Activated CD4-positive, CD25-positive, alpha-beta regulatory T cell treated with anti-CD3 and anti-CD28 coated beads, Interleukin-2, amount 50 U/mL, for 72 hours (primary cell): ENCODE data around the gene TCF3.
A peak's percentile ranks its signal among the peaks of the same experiment; 100 is the strongest.

Experiments
- DNase-seq: peaks from one replicate; pipeline ENCODE4 v3.0.0; 2021

The TCF3 gene

DNA sequence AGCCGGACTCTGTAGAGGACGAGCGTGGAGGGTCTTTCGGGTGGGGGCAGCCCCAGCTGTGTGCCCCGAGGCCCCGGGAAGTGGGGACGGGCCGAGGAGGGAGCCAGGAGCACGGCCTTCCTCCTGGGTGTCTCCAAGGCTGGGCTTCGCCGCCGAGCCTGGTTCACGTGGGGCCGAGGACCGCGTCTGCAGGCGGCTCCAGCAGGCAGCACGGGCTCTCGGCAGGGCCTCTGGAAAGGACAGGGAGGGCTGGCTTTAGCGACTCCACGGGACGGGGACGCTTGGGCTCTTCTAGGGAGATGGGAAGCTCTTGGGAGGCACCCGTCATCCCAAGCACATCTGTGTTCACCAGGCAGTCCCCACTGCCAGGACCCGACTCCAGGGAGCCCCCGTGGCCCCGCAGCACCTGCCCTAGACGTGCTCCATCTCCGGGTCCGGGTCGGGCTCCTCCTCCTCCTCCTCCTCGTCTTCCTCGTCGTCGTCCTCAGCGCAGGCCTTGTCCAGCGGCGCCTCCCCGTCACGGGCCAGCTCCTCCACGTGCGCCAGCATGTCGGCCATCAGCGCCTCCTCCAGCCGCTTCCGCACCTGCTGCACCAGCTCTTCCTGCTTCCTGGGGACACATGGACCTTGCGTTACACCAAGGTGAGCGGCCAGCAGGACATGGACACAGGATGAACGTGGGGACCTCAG lies 74.3 kb downstream of the TCF3 start:
- no peak for DNase-seq

DNA sequence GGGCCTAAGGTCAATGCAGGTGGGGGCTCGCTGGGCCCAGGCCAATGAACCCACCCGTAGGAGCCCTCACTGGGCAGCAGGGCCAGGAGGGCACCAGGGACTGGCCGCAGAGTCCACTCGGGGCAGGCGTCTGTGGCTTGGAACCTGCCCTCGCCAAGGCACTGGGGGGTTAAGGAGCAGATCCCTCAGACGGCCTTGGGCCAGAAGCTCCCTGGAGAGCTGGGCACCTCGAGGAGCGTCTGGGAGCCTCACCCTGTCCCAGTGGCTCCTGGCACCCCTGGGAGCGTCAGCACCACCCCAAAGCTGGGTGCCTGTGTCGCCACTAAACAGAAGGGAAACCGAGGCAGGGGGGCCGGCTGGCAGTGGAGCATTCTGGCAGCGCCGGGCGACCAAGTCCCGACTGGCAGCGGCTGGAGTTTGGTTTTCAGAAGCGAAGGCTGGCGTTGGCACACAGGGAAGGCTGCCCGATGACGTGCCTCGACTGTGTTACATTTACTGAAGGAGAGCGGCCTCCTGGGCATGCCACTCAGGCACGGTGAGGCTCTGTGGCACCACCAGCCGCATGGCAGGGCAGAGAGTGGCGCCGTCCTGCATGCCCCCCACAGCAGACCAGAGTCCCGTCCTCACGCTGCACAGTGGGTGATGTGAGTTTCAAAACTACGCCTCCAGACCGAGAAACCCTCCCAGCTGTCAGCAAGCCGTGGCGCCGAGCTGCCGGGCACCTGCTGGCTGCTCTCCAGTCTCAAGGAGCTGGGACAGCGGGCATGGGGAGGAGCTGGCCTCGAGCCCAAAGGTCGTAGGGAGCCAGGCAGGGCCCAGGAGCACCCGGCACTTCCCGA lies 75.1 kb downstream of the TCF3 start:
- no peak for DNase-seq

DNA sequence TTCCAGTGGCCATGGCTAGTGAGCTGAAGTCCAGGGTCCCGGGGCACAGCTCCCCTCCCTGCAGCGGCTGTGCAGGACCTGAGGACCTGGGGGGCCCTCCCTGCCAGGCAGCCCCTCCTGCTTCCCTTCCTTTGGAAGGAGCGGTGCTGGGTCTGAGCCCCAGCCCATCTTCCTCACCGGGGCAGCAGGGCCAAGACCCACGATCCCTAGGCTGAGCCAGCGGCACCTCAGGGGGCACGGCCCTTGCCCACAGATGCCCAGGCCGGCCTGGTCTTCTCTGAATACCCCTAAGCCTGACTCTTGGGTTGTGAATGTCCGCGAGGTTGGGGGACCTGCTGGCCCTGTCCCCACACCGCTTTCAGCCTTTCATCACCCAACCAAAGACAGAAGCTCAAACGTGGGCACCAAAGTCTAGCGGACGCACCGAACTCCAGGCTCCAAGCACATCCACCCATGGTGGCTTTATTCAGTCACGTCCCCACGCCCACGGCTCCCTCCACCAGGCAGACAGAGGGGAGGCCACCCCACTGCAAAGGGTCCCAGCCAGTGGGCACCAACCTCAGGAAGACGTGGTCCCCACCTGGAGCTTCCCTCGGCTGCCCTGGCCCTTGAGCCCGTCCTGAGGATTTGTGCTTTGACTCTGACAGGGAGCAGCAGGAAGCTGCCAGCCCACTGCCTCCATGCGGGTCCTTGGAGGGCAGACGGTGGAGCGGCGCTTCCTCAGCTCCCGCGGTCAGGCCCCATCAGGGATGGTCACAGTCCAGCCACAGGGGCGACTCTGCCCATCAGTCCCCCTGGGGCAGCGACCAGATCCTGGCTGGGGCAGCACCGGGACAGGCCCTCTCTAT lies 75.9 kb downstream of the TCF3 start:
- DNase-seq, result no peak

DNA sequence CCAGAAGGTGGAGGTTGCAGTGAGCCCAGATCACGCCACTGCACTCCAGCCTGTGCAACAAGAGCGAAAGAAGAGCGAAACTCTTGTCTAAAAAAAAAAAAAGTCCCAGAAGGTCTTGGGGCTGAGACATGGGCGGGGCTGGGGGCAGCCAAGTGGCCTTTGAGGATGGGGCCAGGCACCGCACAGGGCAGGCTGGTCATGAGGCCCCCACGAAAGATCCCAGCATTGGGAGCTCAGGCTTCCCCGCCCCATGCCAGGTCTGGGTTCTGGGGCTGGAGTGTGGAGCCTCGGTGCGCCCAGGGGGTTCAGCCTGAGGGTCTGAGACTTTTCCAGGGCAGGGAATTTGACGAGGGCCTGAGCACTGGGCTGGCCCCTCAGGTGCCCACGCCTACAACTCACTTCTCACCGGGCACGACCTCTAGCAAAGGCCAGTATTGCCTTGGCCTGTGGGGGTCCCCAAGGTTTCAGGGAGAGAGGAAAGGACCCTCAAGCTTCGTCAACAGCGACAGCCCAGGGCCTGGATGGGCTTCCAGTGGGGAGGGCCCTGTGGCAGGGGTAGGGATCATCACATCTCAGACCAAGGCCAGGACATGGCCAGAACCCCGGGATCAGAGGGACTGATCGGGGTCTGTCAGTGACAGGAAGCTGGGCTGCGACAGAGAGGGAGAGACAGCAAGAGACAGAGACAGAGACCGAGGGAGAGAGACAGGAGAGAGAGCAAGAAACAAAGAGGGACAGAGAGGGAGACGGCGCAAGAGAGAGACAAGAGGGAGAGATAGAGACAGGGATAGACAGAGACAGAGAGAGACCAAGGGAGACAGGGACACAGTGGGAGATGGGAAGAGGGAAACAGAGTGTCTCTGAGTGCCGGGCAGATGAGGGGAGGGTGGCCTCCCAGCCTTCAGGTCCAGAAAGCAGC lies 76.8 kb downstream of the TCF3 start:
- DNase-seq, result no peak

DNA sequence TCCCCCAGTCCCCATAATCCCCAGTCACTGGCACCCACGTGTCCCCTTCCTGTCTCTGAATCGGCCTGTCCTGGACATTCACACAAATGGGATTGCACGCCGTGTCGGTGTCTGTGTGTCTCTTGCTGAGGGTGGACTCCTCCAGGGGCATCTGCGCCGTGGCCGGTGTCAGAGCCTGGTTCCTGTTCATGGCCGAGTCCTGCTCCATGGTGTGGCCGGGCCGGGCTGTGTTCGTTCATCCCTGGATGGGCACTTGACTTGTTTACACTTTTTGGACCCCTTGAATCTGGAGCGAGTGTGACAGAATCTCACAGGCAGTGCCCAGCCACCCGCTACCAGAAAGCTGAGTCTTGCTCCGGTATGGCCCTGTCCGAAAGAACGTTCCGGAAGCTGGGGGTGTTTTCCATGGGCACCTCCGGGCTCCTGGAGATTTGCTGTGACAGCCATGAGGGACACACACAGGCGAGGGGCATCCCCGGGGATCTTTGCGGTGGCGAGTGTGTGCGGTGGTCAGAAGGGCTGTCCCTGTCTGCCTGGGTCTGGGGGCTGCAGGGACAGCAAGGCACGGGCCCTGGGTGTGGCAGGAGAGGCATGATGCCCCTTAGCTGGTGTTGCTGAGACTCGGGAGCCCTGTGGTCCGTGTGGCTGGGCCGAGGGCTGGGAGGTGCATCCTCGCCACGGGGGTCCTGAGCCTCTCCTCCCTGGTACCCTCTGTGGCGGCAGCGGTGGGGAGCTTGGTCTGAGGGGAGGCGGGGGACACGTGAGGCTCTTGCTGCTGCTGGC lies 77.9 kb downstream of the TCF3 start:
- no peak for DNase-seq

DNA sequence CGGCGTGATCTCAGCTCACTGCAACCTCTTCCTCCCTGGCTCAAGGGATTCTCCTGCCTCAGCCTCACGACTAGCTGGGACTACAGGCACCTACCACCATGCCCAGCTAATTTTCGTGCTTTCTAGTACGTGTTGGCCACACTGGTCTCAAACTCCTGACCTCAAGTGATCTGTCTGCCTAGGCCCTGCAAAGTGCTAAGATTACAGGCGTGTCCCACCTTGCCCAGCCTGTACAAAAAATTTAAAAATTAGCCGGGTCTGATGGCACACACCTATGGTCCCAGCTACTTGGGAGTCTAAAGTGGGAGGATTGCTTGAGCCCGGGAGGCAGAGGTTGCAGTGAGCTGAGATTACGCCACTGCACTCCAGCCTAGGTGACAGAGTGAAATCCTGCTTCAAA lies 79.6 kb downstream of the TCF3 start:
- DNase-seq, result no peak

DNA sequence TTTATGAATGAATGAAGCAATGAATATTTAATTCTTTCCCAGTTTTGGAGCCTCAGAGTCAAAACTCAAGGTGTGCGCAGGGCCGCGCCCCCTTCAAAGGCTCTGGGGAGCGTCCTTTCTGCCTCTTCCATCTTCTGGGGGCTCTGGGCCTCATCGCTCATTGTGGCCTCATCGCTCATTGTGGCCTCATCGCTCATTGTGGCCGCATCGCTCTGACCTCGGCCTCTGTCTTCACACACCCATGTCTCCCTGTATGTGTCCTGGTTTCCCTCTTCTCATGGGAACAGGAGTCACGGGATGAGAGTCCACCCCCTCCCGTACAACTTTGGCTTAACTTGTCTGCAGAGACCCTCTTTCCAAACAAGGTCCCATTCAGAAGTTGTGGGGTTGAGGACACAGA lies 81.1 kb downstream of the TCF3 start:
- DNase-seq, result no peak

DNA sequence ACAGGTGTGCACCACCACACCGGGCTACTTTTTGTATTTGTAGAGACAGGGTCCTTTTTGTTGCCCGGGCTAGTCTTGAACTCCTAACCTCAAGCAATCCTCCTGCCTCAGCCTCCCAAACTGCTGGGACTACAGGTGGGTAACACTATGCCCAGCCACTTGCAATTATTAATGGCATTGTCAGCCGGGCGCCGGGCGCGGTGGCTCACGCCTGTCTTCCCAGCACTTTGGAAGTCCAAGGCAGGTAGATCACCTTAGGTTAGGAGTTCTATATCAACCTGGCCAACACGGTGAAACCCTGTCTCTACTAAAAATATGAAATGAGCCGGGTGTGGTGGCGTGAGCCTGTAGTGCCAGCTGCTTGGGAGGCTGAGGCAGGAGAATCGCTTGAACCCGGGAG lies 81.6 kb downstream of the TCF3 start:
- DNase-seq, result no peak

DNA sequence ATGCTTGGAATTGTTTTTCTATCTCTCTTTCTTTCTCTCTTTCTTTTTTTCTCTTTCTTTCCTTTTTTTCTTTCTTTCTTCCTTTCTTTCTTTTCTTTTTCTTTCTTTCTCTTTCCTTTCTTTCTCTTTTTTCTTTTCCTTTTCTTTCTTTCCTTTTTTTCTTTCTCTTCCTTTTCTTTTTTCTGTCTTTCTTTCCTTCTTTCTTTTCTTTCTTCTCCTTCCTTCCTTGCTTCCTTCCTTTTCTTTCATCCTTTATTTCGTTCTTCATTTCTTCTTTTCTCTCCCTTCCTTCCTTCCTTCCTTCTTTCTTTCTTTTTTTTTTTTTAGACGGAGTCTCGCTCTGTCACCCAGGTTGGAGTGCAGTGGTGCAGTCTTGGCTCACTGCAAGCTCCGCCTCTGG lies 82.4 kb downstream of the TCF3 start:
- no peak for DNase-seq

DNA sequence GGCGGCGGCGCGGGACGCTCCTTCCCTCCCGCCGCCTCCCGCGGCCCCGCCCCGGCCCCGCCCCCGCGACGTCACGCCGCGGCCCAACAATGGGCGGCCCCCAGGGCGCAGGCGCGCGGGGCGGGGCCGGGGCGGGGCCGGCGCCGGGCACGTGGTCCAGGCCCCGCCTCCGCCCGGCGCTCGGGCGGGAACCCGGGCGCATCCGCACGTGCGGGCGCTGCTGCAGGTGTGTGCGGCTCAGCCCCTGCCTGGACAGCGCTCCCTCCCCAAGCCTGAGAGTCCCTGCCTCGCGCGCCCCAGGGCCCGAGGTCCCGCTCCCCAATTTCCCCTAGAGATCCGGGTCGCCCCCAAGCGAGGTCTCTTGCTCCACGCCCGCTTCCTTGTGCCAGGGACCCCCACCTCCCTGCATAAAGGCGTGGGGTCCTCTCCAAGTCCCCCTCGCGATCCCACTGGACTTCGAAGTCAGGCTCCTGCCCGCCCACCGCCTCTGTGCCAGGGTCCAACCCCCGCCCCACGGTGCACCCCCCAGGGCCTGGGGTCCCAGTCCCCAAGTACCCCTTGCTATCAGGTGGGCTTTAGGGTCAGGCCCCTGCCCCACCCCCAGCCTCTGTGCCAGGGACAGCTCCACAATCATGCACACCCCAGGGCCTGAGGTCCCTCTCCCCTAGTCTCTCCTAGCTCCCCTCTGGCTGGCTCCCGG lies 83.9 kb downstream of the TCF3 start, which contains the start of gene MEX3D:
MEX3D (minus strand) TSS at position 6 of the 700 bp plus-strand sequence. CDS start 267 bp downstream, outside the sequence.
- DNase-seq, result peak; percentile 80

DNA sequence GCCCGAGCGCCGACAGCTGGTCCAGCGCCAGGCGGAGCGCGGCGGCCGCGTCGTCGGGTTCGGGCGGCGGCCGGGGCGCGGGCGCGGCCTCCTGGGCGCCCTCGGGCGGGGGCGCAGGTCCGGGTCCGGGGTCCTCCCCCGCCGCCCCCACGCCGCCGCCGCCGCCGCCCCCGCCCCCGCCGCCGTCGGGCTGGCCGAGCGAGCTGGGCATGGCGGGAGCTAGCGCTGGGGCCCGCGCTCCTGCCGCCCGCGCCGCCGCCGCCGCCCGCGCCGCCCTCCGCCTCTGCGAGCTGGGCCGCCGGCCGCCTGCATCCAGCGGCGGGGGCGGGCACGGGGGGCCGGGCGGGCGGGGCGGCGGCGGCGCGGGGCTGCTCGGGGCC lies 84.6 kb downstream of the TCF3 start:
- no peak for DNase-seq

DNA sequence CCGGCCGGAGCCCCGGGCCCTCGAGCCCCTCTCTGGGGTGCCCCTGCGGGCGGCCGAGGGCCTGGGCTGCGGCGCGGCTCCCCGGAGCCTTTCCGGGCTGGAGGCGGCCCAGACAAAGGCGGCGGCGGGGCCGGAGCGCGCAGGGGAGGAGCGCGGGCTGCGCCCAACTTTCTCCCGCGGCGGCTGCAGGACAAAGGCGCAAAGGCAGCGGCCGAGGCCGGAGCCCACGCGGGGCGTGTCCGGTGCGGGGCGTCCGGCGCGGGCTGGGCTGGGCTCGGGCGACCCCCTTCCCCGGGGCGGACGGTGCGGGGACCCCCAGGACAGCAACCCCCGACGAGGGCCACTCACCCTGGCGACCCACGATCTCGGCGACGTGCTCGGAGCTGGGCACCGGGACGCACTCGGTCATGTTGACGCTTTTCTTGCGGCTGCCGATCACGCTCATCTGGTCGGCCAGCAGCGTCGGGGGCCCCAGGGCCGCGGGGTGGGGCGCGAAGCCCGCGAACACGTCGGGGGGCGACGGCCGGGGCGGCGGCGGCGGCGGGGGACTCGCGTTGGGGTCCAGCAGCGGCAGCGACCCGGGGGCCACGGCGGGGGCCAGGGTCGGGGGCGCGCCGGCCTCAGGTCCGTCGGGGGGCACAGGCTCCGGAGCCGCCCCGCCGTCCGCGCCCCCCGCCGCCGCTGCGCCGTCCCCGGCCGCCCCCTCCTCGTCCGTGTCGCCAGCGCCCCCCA lies 85.1 kb downstream of the TCF3 start:
- no peak for DNase-seq

DNA sequence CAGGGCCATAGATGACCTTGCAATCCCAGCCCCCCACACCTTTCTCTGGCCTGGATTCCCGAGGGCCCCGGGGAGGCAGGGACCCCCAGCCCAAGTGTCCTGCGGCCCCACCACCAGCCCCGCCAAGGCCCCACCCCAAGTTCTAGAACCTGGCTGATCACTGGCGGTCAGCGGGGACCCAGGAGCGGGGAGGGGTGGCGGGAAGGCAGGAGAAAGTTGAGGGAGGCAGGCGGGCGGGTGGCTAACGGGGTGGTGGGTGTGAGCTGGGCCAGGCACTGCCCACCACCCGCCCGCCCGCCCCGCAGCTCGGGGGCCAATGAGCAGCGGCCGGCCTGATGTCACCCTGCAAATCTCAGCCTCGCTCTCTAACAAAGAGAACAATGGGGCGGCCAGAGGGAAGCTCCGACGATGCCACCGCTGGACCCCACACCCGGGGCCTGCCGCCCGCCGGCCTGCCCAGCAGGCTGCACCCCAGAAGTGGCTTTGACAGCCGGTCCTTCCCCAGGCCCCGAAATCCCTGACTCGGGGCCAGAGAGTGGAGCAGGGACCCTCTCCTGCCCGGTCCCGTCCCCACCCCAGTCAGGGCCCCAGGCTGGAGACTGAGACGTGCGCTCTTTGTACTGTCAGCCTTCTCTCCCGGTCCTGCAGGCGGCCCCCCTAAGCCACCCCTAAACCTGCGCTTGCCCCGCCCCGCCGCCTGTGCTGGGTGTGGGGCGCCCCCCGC lies 85.9 kb downstream of the TCF3 start:
- DNase-seq, result no peak

DNA sequence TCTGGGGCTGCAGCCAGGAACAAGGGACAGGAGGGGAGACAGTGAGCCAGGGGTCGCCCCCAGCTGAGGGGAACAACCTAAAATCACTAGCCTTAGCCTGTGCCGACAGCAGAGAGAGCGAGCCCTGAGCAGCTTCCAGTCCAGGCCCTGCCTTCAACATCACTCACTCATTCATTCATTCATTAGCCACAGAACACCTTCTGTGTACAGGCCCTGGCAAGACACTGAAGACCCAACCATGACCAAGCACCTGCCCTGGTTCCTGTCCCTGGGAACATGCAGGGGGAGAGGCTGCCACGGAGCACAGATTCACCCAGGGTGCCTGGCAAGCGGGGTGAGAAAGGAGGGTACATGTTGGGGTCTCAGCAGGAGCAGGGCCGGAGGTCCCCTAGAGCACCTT lies 89.2 kb downstream of the TCF3 start:
- DNase-seq, result no peak

DNA sequence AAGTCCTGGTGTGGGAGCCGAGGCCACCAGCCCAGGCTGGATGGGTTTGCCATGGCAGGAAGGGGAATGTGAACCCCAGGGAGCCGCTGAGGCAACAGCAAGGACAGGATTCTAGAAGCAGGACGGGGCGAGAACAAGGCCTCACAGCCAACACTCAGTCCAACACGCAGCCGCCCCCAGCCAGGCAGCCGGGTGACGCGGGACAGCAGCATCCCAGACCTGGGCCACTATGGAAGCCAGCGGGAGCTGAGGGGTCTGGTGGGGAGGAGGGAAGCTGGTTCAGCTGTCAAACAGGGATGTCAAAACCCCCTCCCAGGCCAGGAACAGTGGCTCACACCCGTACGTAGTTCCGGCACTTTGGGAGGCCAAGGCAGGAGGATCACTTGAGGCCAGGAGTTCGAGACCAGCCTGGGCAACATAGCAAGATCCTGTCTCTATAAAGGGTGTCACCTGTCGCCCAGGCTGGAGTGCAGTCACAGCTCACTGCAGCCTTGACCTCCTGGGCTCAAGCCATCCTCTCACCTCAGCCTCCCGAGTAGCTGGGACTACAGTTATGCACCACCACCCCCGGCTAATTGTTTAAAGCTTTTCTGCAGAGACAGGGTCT lies 91.1 kb downstream of the TCF3 start:
- DNase-seq, result no peak

DNA sequence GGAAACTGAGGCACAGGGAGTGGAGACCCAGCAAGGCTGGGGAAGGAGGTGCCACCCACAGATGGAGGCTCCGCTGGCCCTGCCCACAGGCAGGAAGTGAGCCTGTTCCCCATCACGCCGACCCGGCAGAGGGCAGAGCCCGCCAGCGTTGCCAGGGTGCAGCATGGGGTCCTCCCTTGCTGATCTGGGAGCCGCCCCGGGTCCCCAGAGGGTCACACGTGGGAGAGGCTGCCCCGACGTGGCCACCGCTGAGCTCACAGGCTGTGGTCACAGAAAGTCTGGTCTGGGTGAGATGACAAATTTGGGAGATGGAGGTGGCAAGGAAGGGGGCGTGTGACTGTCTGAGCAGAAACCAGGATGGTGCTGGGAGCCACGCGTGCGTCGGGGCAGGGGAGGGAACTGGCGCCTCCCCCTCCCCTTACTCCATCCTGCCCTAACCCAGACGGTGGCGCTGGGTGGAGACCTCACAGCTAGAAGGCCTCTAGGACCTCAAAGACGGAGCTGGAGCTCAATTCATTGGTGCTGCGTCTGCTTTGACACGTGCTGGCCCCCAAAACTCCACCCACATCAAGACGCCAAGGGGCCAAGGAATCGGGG lies 92.0 kb downstream of the TCF3 start:
- no peak for DNase-seq
